ENCODE data around the gene CARMIL1.

DNA sequence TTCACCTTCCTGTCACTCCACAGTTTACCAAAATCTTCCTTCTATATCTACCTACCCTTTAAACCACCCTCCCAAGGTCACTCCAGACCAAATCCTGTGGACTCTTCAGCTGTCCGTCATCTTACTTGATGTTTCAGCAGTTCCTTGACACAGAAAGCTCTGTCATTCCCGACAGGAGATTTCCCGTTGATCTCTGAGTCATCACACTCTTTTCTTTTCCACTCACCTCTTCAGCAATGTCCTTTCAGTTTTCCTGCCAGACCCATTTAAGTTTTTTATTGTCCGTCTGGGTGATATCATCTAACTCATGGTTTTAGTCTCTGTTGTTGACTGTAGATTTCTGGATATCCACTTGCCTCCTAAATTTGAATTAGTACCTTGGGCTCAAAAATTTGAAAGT lies 302.9 kb downstream of the CARMIL1 start:
- TF ChIP-seq, protein P1, sequence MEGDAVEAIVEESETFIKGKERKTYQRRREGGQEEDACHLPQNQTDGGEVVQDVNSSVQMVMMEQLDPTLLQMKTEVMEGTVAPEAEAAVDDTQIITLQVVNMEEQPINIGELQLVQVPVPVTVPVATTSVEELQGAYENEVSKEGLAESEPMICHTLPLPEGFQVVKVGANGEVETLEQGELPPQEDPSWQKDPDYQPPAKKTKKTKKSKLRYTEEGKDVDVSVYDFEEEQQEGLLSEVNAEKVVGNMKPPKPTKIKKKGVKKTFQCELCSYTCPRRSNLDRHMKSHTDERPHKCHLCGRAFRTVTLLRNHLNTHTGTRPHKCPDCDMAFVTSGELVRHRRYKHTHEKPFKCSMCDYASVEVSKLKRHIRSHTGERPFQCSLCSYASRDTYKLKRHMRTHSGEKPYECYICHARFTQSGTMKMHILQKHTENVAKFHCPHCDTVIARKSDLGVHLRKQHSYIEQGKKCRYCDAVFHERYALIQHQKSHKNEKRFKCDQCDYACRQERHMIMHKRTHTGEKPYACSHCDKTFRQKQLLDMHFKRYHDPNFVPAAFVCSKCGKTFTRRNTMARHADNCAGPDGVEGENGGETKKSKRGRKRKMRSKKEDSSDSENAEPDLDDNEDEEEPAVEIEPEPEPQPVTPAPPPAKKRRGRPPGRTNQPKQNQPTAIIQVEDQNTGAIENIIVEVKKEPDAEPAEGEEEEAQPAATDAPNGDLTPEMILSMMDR (IDR thresholded peaks at IDR 0.05) = no peak
- TF ChIP-seq YY1 (IDR thresholded peaks at IDR 0.05; ENCODE audit: low read depth) (no peak), RXRA (IDR thresholded peaks at IDR 0.05; ENCODE audit: borderline replicate concordance, low read depth) (no peak), RAD21 (IDR thresholded peaks at IDR 0.05; ENCODE audit: low read length) (no peak), ELF1 (IDR thresholded peaks at IDR 0.05) (no peak), MXI1 (IDR thresholded peaks at IDR 0.05; ENCODE audit: low read depth, low read length) (no peak), TAF1 (IDR thresholded peaks at IDR 0.05; ENCODE audit: borderline replicate concordance, low read depth, low read length) (no peak), SIN3A (IDR thresholded peaks at IDR 0.05; ENCODE audit: borderline replicate concordance, low read depth, low read length) (no peak)
